Central memory CD8-positive, alpha-beta T cell (primary cell): Measurements from ENCODE around the gene CHRNA7.
"Not testable (repeated sequence)": the region's sequence is repeated elsewhere in the genome, so short reads cannot be mapped to it uniquely, and the experiment has no call there.

Source experiments
- ATAC-seq: fragments of 150-1000 bp; cut with Tn5 transposase; replicated peaks from 2 replicates; pipeline ENCODE4 v1.10.0; 2022; ENCODE audit warnings: mild to moderate bottlenecking, moderate FRiP score, moderate number of reproducible peaks; ENCODE audit not compliant: poor library complexity, severe bottlenecking; ENCODE audit errors: extremely low read depth
- DNase-seq, 2 donors: peaks; one replicate each; pipeline ENCODE4 v3.0.0; 2021; ENCODE audit warnings: low spot score in 2 of 2
- H3K27ac Mint-ChIP-seq: one replicate; pipeline ENCODE4 v1.8.0; 2022; ENCODE audit warnings: low read depth, mild to moderate bottlenecking, moderate library complexity, mixed read lengths
- H3K27me3 Mint-ChIP-seq: one replicate; pipeline ENCODE4 v1.8.0; 2022; ENCODE audit warnings: mixed read lengths
- H3K36me3 Mint-ChIP-seq: one replicate; pipeline ENCODE4 v1.8.0; 2022; ENCODE audit warnings: mild to moderate bottlenecking, moderate library complexity, mixed read lengths; ENCODE audit not compliant: insufficient read depth
- H3K4me1 Mint-ChIP-seq: one replicate; pipeline ENCODE4 v1.8.0; 2022; ENCODE audit warnings: mixed read lengths
- H3K4me3 Mint-ChIP-seq: one replicate; pipeline ENCODE4 v1.8.0; 2022; ENCODE audit warnings: mild to moderate bottlenecking, moderate library complexity, mixed read lengths
- H3K9me3 Mint-ChIP-seq: one replicate; pipeline ENCODE4 v1.8.0; 2022; ENCODE audit warnings: mixed read lengths

Gene CHRNA7

GRCh38 chr15:32167913-32168312 lies 137.6 kb downstream of the CHRNA7 start:
- not testable (repeated sequence) for H3K9me3 Mint-ChIP-seq, H3K27ac Mint-ChIP-seq, H3K27me3 Mint-ChIP-seq, H3K4me3 Mint-ChIP-seq, H3K4me1 Mint-ChIP-seq, H3K36me3 Mint-ChIP-seq, DNase-seq, ATAC-seq

- not testable (repeated sequence) for H3K36me3 Mint-ChIP-seq, H3K9me3 Mint-ChIP-seq, H3K27me3 Mint-ChIP-seq, DNase-seq, ATAC-seq, H3K4me3 Mint-ChIP-seq, H3K27ac Mint-ChIP-seq, H3K4me1 Mint-ChIP-seq
Measured at GRCh38 chr15:32180579-32180978, 150.3 kb downstream of the CHRNA7 start.

GRCh38 chr15:32193780-32194179 lies 163.5 kb downstream of the CHRNA7 start:
- ATAC-seq, H3K9me3 Mint-ChIP-seq, H3K4me1 Mint-ChIP-seq, DNase-seq, H3K36me3 Mint-ChIP-seq, H3K27me3 Mint-ChIP-seq, H3K4me3 Mint-ChIP-seq, H3K27ac Mint-ChIP-seq: not testable (repeated sequence)

GRCh38 chr15:32196206-32196605 lies 165.9 kb downstream of the CHRNA7 start:
- H3K4me1 Mint-ChIP-seq, H3K27ac Mint-ChIP-seq, H3K36me3 Mint-ChIP-seq, H3K4me3 Mint-ChIP-seq, ATAC-seq, H3K9me3 Mint-ChIP-seq, DNase-seq, H3K27me3 Mint-ChIP-seq: not testable (repeated sequence)

- ATAC-seq, H3K4me1 Mint-ChIP-seq, H3K4me3 Mint-ChIP-seq, H3K27ac Mint-ChIP-seq, DNase-seq, H3K27me3 Mint-ChIP-seq, H3K9me3 Mint-ChIP-seq, H3K36me3 Mint-ChIP-seq: not testable (repeated sequence)
Measured at GRCh38 chr15:32198938-32199337, 168.6 kb downstream of the CHRNA7 start.

- H3K36me3 Mint-ChIP-seq, ATAC-seq, DNase-seq, H3K9me3 Mint-ChIP-seq, H3K4me1 Mint-ChIP-seq, H3K4me3 Mint-ChIP-seq, H3K27ac Mint-ChIP-seq, H3K27me3 Mint-ChIP-seq: not testable (repeated sequence)
Measured at GRCh38 chr15:32209081-32209480, 178.8 kb downstream of the CHRNA7 start.

- no peak for DNase-seq
- no peak overlapping the region for H3K27ac Mint-ChIP-seq
- H3K27me3 Mint-ChIP-seq, result peaks cover 17% of the 10 kb centered on the region
- peaks cover 15% of the 10 kb centered on the region for H3K9me3 Mint-ChIP-seq
- H3K4me3 Mint-ChIP-seq, result no peak overlapping the region
- ATAC-seq, result no peak
- peaks cover under 1% of the 10 kb centered on the region for H3K36me3 Mint-ChIP-seq
- H3K4me1 Mint-ChIP-seq, result no peaks in the 10 kb centered on the region
Measured at GRCh38 chr15:32218666-32219065, 188.4 kb downstream of the CHRNA7 start.
